T-helper 22 cell (primary cell): ENCODE data around the gene CHRNB4.

ENCODE experiments used
- DNase-seq: peaks from one replicate; pipeline ENCODE4 v3.0.0-alpha.2; 2020; ENCODE audit warnings: low read depth

Gene CHRNB4

GRCh38 chr15:78633348-78633747, 7.7 kb downstream of the CHRNB4 start:
- no peak for DNase-seq

- no peak for DNase-seq
Measured at GRCh38 chr15:78630886-78631633, 9.9 kb downstream of the CHRNB4 start.

- DNase-seq = no peak
Measured at GRCh38 chr15:78629716-78630065, 11.3 kb downstream of the CHRNB4 start.

GRCh38 chr15:78629031-78629715, 11.8 kb downstream of the CHRNB4 start:
- no peak for DNase-seq

GRCh38 chr15:78628227-78628626, 12.8 kb downstream of the CHRNB4 start:
- no peak for DNase-seq

GRCh38 chr15:78627348-78627747, 13.7 kb downstream of the CHRNB4 start:
- DNase-seq = no peak

GRCh38 chr15:78626381-78626995, 14.5 kb downstream of the CHRNB4 start:
- no peak for DNase-seq

- no peak for DNase-seq
Measured at GRCh38 chr15:78625606-78626280, 15.3 kb downstream of the CHRNB4 start.

- DNase-seq = no peak
Measured at GRCh38 chr15:78624651-78625590, 16.1 kb downstream of the CHRNB4 start.

GRCh38 chr15:78623786-78624497, 17.1 kb downstream of the CHRNB4 start:
- DNase-seq = no peak

- no peak for DNase-seq
Measured at GRCh38 chr15:78621810-78622402, 19.1 kb downstream of the CHRNB4 start.

GRCh38 chr15:78620527-78621421, 20.2 kb downstream of the CHRNB4 start, which contains the start of gene CHRNA3:
Gene CHRNA3 (minus strand): TSS chr15:78620996. CDS start chr15:78620794, 202 bp downstream.
- DNase-seq = no peak

GRCh38 chr15:78620021-78620526, 20.9 kb downstream of the CHRNB4 start:
- DNase-seq = no peak

- DNase-seq = no peak
Measured at GRCh38 chr15:78619022-78619950, 21.7 kb downstream of the CHRNB4 start.

- peak; percentile 32 for DNase-seq
Measured at GRCh38 chr15:78618490-78618934, 22.5 kb downstream of the CHRNB4 start.

- DNase-seq = no peak
Measured at GRCh38 chr15:78618064-78618463, 22.9 kb downstream of the CHRNB4 start.

GRCh38 chr15:78617516-78617915, 23.5 kb downstream of the CHRNB4 start:
- no peak for DNase-seq

GRCh38 chr15:78617076-78617475, 23.9 kb downstream of the CHRNB4 start:
- no peak for DNase-seq
